GM12875 (cell line): ENCODE measurements around the gene NCS1.
"Not testable (repeated sequence)": the region's sequence is repeated elsewhere in the genome, so short reads cannot be mapped to it uniquely, and the experiment has no call there.

Experiments
- H3K4me3 ChIP-seq: one replicate; pipeline ENCODE4 v1.5.1; 2011; ENCODE audit warnings: low read depth, low read length, control low read depth
- TF ChIP-seq, protein P1 (sequence below): IDR thresholded peaks from 2 replicates; pipeline ENCODE4 v1.5.1; 2011; ENCODE audit warnings: low read depth, mild to moderate bottlenecking, control low read depth, inconsistent platforms, low read length, moderate library complexity, borderline replicate concordance; ENCODE audit not compliant: insufficient read depth

NCS1 gene

DNA sequence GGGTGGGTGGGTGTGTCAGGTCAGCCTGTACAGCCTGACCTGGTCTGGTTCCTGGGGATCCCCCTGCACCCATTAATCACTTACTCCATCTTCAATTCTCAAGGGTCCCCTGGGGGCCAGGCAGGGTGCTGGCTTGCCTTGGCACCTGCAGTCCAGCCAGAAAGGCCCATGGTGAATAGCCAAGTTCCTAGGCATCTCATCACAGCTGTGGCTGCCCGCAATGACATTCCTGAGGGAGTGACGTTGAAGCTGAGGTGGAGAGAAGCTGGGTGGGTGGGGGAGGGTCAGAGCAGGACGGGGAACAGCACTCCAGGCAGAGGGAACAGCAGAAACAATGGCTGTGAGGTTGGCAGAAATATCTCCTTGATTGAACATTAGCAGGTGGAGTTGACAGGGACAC, 103.9 kb downstream of the NCS1 start:
- no peak overlapping the region for H3K4me3 ChIP-seq
- TF ChIP-seq, protein P1, sequence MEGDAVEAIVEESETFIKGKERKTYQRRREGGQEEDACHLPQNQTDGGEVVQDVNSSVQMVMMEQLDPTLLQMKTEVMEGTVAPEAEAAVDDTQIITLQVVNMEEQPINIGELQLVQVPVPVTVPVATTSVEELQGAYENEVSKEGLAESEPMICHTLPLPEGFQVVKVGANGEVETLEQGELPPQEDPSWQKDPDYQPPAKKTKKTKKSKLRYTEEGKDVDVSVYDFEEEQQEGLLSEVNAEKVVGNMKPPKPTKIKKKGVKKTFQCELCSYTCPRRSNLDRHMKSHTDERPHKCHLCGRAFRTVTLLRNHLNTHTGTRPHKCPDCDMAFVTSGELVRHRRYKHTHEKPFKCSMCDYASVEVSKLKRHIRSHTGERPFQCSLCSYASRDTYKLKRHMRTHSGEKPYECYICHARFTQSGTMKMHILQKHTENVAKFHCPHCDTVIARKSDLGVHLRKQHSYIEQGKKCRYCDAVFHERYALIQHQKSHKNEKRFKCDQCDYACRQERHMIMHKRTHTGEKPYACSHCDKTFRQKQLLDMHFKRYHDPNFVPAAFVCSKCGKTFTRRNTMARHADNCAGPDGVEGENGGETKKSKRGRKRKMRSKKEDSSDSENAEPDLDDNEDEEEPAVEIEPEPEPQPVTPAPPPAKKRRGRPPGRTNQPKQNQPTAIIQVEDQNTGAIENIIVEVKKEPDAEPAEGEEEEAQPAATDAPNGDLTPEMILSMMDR = no peak

DNA sequence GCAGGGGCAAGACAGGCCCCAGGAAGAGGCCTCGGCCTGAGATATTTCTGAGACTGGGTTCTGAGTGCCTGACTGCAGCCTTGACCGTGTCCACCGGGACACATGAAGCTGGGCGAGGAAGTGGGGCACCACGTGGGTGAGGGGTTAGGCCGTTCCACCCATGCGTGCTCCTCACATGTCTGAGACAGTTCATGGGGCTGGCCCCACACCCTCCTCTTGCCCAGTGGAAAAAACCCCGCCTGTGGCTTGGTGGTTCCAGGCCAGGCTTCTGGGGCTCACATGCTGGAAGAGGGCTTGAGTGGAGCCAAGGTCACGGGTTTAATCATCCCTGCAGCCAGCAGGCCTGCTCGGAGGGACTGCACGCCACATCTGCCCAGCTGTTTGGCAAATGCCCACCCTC, 104.8 kb downstream of the NCS1 start:
- no peak overlapping the region for H3K4me3 ChIP-seq
- TF ChIP-seq, protein P1 = no peak

DNA sequence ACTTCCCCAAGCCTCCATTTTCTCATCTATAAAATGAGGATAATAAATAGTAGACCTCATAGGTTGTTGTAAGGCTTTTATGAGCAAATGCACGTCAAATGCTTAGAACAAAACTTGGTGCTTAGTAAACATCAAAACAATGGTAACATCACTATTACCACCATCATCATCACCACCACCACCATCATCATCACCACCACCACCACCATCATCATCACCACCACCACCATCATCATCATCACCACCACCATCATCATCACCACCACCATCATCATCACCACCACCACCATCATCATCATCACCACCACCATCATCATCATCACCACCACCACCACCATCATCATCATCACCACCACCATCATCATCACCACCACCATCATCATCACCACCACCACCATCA, 105.3 kb downstream of the NCS1 start:
- not testable (repeated sequence) for H3K4me3 ChIP-seq

DNA sequence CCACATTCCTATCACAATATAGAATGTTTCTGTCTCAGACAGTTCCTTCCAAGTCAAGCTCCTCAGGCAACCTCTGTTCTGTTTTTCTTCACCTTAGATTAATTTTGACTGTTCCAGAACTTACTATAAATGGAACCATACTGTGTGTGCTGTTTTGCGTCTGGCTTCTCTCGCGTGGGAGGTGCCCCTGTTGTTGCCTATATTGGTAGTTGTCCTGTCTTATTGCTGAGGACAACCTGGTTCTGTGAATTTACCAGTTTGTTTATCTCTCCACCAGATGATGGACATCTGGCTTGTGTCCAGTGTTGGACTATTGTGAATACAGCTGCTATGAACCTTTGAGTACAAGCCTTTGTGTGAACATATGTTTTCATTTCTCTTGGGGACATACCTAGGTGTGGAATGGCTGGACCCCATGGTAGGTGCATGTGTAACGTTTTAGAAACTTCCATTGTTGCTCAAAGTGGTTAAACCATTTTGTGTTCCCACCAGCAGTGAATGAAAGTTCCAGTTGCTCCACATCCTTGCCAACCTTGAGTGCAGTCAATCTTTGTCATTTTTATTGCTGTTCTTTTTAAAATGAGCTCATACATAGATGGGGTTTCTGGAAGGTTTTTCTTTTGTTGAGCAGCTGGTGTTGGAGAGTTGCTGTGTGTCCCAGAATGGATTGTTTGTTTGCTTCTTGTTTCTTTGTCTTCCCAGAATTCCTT, 111.5 kb downstream of the NCS1 start:
- H3K4me3 ChIP-seq = no peak overlapping the region
- TF ChIP-seq, protein P1 = no peak

DNA sequence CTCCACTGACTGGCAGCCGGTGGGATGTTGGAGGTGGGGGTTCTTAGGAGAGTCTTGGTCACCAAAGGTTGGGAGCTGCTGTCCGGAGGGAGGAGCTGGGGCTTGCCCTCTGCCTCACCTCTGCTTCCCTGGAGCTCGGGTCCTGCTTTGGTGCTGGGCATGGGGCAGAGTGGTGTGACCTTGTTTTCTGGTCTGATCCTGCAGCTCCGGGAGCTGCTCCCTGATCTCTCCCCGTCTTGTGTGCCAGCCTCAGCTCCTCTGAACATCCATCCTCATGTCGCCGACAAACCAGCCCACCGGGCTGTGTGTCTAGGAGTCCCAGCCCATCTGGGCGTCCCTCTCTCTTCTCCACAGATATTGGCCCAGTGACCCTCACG, 112.0 kb downstream of the NCS1 start:
- TF ChIP-seq, protein P1 = no peak
- H3K4me3 ChIP-seq = no peak overlapping the region

DNA sequence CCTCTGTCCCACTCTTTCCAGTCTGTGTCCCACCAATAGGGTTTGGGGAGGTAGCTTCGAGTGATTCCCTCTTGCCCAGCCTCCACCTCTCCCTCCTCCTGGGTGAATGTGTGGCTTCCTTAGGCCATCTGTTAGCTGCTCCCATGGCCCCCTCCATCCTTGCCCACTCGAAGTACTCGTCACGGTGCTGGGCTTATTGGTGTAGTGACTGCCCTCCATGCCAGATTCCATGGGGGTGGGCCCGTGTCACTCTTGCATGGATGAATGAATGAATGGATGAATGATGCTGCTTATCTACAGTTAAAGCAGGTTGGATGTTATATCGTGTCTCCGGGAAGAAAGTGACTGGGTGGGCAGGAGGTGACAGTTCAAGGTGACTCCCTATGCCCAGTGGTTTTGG, 112.5 kb downstream of the NCS1 start:
- TF ChIP-seq, protein P1 = no peak
- no peak overlapping the region for H3K4me3 ChIP-seq

DNA sequence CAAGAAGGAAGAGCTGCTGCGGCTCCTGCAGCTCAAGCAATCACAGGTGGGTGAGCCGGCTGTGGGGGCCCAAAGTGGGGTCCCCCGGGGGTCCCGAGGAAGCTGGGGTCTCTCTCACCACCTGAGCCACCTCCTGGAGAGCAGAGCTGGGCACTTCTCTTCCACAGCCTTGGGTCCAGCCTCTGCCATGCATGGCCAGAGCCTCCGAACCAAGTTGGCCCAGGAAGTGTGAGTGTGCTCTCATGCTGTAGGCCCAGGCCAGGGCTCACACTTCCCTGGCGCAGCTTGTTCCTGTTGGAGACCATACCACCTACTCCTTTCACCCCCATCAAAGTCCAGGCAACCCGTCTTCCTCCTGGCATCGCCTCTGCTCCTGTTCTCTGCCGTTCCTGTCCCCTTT, 113.1 kb downstream of the NCS1 start:
- no peak overlapping the region for H3K4me3 ChIP-seq
- TF ChIP-seq, protein P1 = no peak
